Measurements from ENCODE around the gene NDUFAB1. TPM values are rescaled to one million over a fixed set of nuclear protein-coding genes. Genes with fewer than 3 reads are reported as not detected.
"Not testable (repeated sequence)": the region's sequence is repeated elsewhere in the genome, so short reads cannot be mapped to it uniquely, and the experiment has no call there.

NDUFAB1 gene
- polyA plus RNA-seq, 1 donor = 117 TPM

GRCh38 chr16:23556881-23557778, 39.0 kb downstream of the NDUFAB1 start, which contains the start of the genes EARS2 and UBFD1:
EARS2 (minus strand) TSS chr16:23557350; CDS start chr16:23557343, 7 bp downstream.
UBFD1 (plus strand) TSS chr16:23557727; CDS start chr16:23557743, 16 bp downstream.
- H3K4me1 ChIP-seq (ENCODE audit: control insufficient read depth, insufficient read depth, low read length) = no peaks in the 10 kb centered on the region
- H3K36me3 ChIP-seq (ENCODE audit: control insufficient read depth, insufficient read depth, low read length) = peaks cover 36% of the 10 kb centered on the region
- peak within 1 kb of the TSS; percentile 73 for H3K27ac ChIP-seq (ENCODE audit: low read length)
- H3K9me3 ChIP-seq (ENCODE audit: control insufficient read depth, low read depth, low read length) = no peaks in the 10 kb centered on the region
- WGBS (ENCODE audit: insufficient coverage, low lambda C conversion rate) = no CpG with 5 or more reads among the region's 65 CpGs
- no peaks in the 10 kb centered on the region for H3K27me3 ChIP-seq (ENCODE audit: control insufficient read depth, insufficient read depth, low read length)
- DNase-seq = peak; percentile 99 to 100
- peak within 1 kb of the TSS; percentile 79 for H3K4me3 ChIP-seq (ENCODE audit: low read length)

- Histone ChIP-seq H3K9me3 (ENCODE audit: control insufficient read depth, low read depth, low read length) (no peaks in the 10 kb centered on the region), H3K36me3 (ENCODE audit: control insufficient read depth, insufficient read depth, low read length) (peaks cover 32% of the 10 kb centered on the region), H3K27ac (ENCODE audit: low read length) (no peak overlapping the region), H3K4me3 (ENCODE audit: low read length) (no peak overlapping the region), H3K27me3 (ENCODE audit: control insufficient read depth, insufficient read depth, low read length) (no peaks in the 10 kb centered on the region), H3K4me1 (ENCODE audit: control insufficient read depth, insufficient read depth, low read length) (peaks cover 3% of the 10 kb centered on the region)
- no CpG with 5 or more reads among the region's 3 CpGs for WGBS (ENCODE audit: insufficient coverage, low lambda C conversion rate)
- no peak for DNase-seq
These were observed 41.6 kb downstream of the NDUFAB1 start for GRCh38 chr16:23554536-23554935.

GRCh38 chr16:23552161-23552560, 44.0 kb downstream of the NDUFAB1 start:
- DNase-seq = peak; percentile 57 to 73
- peaks cover 42% of the 10 kb centered on the region for H3K36me3 ChIP-seq (ENCODE audit: control insufficient read depth, insufficient read depth, low read length)

GRCh38 chr16:23549938-23550337, 46.2 kb downstream of the NDUFAB1 start:
- H3K9me3 ChIP-seq (ENCODE audit: control insufficient read depth, low read depth, low read length) = no peaks in the 10 kb centered on the region
- WGBS (ENCODE audit: insufficient coverage, low lambda C conversion rate) = no CpG with 5 or more reads among the region's 5 CpGs
- DNase-seq = no peak
- no peaks in the 10 kb centered on the region for H3K27me3 ChIP-seq (ENCODE audit: control insufficient read depth, insufficient read depth, low read length)
- peaks cover 3% of the 10 kb centered on the region for H3K4me1 ChIP-seq (ENCODE audit: control insufficient read depth, insufficient read depth, low read length)
- peaks cover 62% of the 10 kb centered on the region for H3K36me3 ChIP-seq (ENCODE audit: control insufficient read depth, insufficient read depth, low read length)
- no peak overlapping the region for H3K4me3 ChIP-seq (ENCODE audit: low read length)
- no peak overlapping the region for H3K27ac ChIP-seq (ENCODE audit: low read length)

More at GRCh38 chr16:23552161-23552560, 44.0 kb downstream of the NDUFAB1 start:
- peak overlapping the region; percentile 32 for H3K27ac ChIP-seq (ENCODE audit: low read length)
- H3K9me3 ChIP-seq (ENCODE audit: control insufficient read depth, low read depth, low read length) = no peaks in the 10 kb centered on the region
- H3K4me1 ChIP-seq (ENCODE audit: control insufficient read depth, insufficient read depth, low read length) = peaks cover 3% of the 10 kb centered on the region
- H3K27me3 ChIP-seq (ENCODE audit: control insufficient read depth, insufficient read depth, low read length) = no peaks in the 10 kb centered on the region
- no peak overlapping the region for H3K4me3 ChIP-seq (ENCODE audit: low read length)
- WGBS (ENCODE audit: insufficient coverage, low lambda C conversion rate) = no CpG with 5 or more reads among the region's 6 CpGs

- Histone ChIP-seq H3K36me3 (ENCODE audit: control insufficient read depth, insufficient read depth, low read length) (peaks cover 66% of the 10 kb centered on the region), H3K9me3 (ENCODE audit: control insufficient read depth, low read depth, low read length) (no peaks in the 10 kb centered on the region), H3K4me1 (ENCODE audit: control insufficient read depth, insufficient read depth, low read length) (no peaks in the 10 kb centered on the region), H3K4me3 (ENCODE audit: low read length) (no peak overlapping the region), H3K27me3 (ENCODE audit: control insufficient read depth, insufficient read depth, low read length) (no peaks in the 10 kb centered on the region), H3K27ac (ENCODE audit: low read length) (no peak overlapping the region)
- no peak for DNase-seq
- WGBS (ENCODE audit: insufficient coverage, low lambda C conversion rate) = 100% methylated on average over 2 of the region's 14 CpGs
These were observed 51.7 kb downstream of the NDUFAB1 start for GRCh38 chr16:23544436-23544835.

- not testable (repeated sequence) for H3K9me3 ChIP-seq (ENCODE audit: control insufficient read depth, low read depth, low read length); H3K4me1 ChIP-seq (ENCODE audit: control insufficient read depth, insufficient read depth, low read length); H3K4me3 ChIP-seq (ENCODE audit: low read length); H3K27me3 ChIP-seq (ENCODE audit: control insufficient read depth, insufficient read depth, low read length); DNase-seq; H3K27ac ChIP-seq (ENCODE audit: low read length)
- WGBS (ENCODE audit: insufficient coverage, low lambda C conversion rate) = no CpG with 5 or more reads among the region's 3 CpGs
- peaks cover 52% of the 10 kb centered on the region for H3K36me3 ChIP-seq (ENCODE audit: control insufficient read depth, insufficient read depth, low read length)
These were observed 55.3 kb downstream of the NDUFAB1 start for GRCh38 chr16:23540817-23541178.

GRCh38 chr16:23539984-23540816, 55.9 kb downstream of the NDUFAB1 start:
- Histone ChIP-seq H3K27ac (ENCODE audit: low read length) (no peak overlapping the region), H3K27me3 (ENCODE audit: control insufficient read depth, insufficient read depth, low read length) (no peaks in the 10 kb centered on the region), H3K4me1 (ENCODE audit: control insufficient read depth, insufficient read depth, low read length) (peaks cover 2% of the 10 kb centered on the region), H3K4me3 (ENCODE audit: low read length) (no peak overlapping the region), H3K9me3 (ENCODE audit: control insufficient read depth, low read depth, low read length) (no peaks in the 10 kb centered on the region), H3K36me3 (ENCODE audit: control insufficient read depth, insufficient read depth, low read length) (peaks cover 52% of the 10 kb centered on the region)
- DNase-seq = no peak
- no CpG with 5 or more reads among the region's 11 CpGs for WGBS (ENCODE audit: insufficient coverage, low lambda C conversion rate)

- Histone ChIP-seq H3K27ac (ENCODE audit: low read length) (no peak overlapping the region), H3K4me1 (ENCODE audit: control insufficient read depth, insufficient read depth, low read length) (peaks cover 2% of the 10 kb centered on the region), H3K9me3 (ENCODE audit: control insufficient read depth, low read depth, low read length) (no peaks in the 10 kb centered on the region), H3K36me3 (ENCODE audit: control insufficient read depth, insufficient read depth, low read length) (peaks cover 56% of the 10 kb centered on the region), H3K27me3 (ENCODE audit: control insufficient read depth, insufficient read depth, low read length) (no peaks in the 10 kb centered on the region), H3K4me3 (ENCODE audit: low read length) (no peak overlapping the region)
- DNase-seq = no peak
- WGBS (ENCODE audit: insufficient coverage, low lambda C conversion rate) = 100% methylated on average over 1 of the region's 1 CpG
These were observed 57.2 kb downstream of the NDUFAB1 start for GRCh38 chr16:23538919-23539278.

- peak; percentile 62 to 65 for DNase-seq
- Histone ChIP-seq H3K4me1 (ENCODE audit: control insufficient read depth, insufficient read depth, low read length) (peaks cover 2% of the 10 kb centered on the region), H3K36me3 (ENCODE audit: control insufficient read depth, insufficient read depth, low read length) (peaks cover 60% of the 10 kb centered on the region), H3K9me3 (ENCODE audit: control insufficient read depth, low read depth, low read length) (no peaks in the 10 kb centered on the region), H3K27ac (ENCODE audit: low read length) (peak overlapping the region; percentile 51), H3K27me3 (ENCODE audit: control insufficient read depth, insufficient read depth, low read length) (no peaks in the 10 kb centered on the region), H3K4me3 (ENCODE audit: low read length) (no peak overlapping the region)
- WGBS (ENCODE audit: insufficient coverage, low lambda C conversion rate) = 68% methylated on average over 2 of the region's 3 CpGs
These were observed 58.7 kb downstream of the NDUFAB1 start for GRCh38 chr16:23537390-23537789.

GRCh38 chr16:23535901-23536300, 60.2 kb downstream of the NDUFAB1 start:
- Histone ChIP-seq H3K27me3 (ENCODE audit: control insufficient read depth, insufficient read depth, low read length) (no peaks in the 10 kb centered on the region), H3K4me1 (ENCODE audit: control insufficient read depth, insufficient read depth, low read length) (peaks cover 2% of the 10 kb centered on the region), H3K36me3 (ENCODE audit: control insufficient read depth, insufficient read depth, low read length) (peaks cover 66% of the 10 kb centered on the region), H3K4me3 (ENCODE audit: low read length) (no peak overlapping the region), H3K9me3 (ENCODE audit: control insufficient read depth, low read depth, low read length) (no peaks in the 10 kb centered on the region), H3K27ac (ENCODE audit: low read length) (no peak overlapping the region)
- no CpG with 5 or more reads among the region's 2 CpGs for WGBS (ENCODE audit: insufficient coverage, low lambda C conversion rate)
- DNase-seq = no peak

Data from large intestine (tissue), 3 donors.